RWPE2 (cell line): Measurements from ENCODE around the gene TRERF1.

Experiments
- ATAC-seq: fragments of 200-7000 bp; cut with Tn5 transposase; 3 replicates; pipeline ENCODE4 v1.9.1; 2021; ENCODE audit warnings: low read depth
- DNase-seq: peaks from one replicate; pipeline ENCODE4 v3.0.0-alpha.2; 2020; ENCODE audit warnings: low spot score
- H3K27ac ChIP-seq: fragments of 450-650 bp; 2 replicates; pipeline ENCODE4 v1.5.1; 2017; ENCODE audit warnings: mild to moderate bottlenecking; ENCODE audit not compliant: poor library complexity, severe bottlenecking
- H3K27me3 ChIP-seq: fragments of 250-450 bp; sonication (Bioruptor Pico); 2 replicates; pipeline ENCODE4 v1.5.1; 2021; ENCODE audit warnings: mild to moderate bottlenecking, moderate library complexity; ENCODE audit not compliant: insufficient read depth, poor library complexity, severe bottlenecking
- H3K36me3 ChIP-seq: fragments of 250-450 bp; sonication (Bioruptor Pico); 2 replicates; pipeline ENCODE4 v1.5.1; 2020; ENCODE audit warnings: low read depth, mild to moderate bottlenecking, moderate library complexity
- H3K4me1 ChIP-seq: fragments of 250-450 bp; sonication (Bioruptor Pico); 2 replicates; pipeline ENCODE4 v1.5.1; 2021; ENCODE audit warnings: mild to moderate bottlenecking, moderate library complexity; ENCODE audit not compliant: insufficient read depth, poor library complexity, severe bottlenecking
- H3K4me3 ChIP-seq: fragments of 250-450 bp; sonication (Bioruptor Pico); 2 replicates; pipeline ENCODE4 v1.5.1; 2021; ENCODE audit warnings: mild to moderate bottlenecking, moderate library complexity; ENCODE audit not compliant: severe bottlenecking
- H3K9me3 ChIP-seq: fragments of 250-450 bp; sonication (Bioruptor Pico); 2 replicates; pipeline ENCODE4 v1.5.1; 2021; ENCODE audit warnings: mild to moderate bottlenecking, moderate library complexity; ENCODE audit not compliant: severe bottlenecking
- CTCF ChIP-seq: fragments of 450-650 bp; IDR thresholded peaks from one replicate; pipeline ENCODE4 v1.5.1; 2017; ENCODE audit warnings: mild to moderate bottlenecking, moderate library complexity; ENCODE audit not compliant: poor library complexity, severe bottlenecking

TRERF1 gene

GRCh38 chr6:42227173-42227850 lies 224.4 kb downstream of the TRERF1 start:
- Histone ChIP-seq H3K4me3 (no peak overlapping the region), H3K4me1 (peaks cover 49% of the 10 kb centered on the region), H3K36me3 (peaks cover 21% of the 10 kb centered on the region), H3K27me3 (no peaks in the 10 kb centered on the region), H3K9me3 (no peaks in the 10 kb centered on the region), H3K27ac (peak overlapping the region; percentile 99)
- TF ChIP-seq CTCF: no peak
- no peak for DNase-seq
- no peak for ATAC-seq

- Histone ChIP-seq H3K9me3 (no peaks in the 10 kb centered on the region), H3K27me3 (no peaks in the 10 kb centered on the region), H3K27ac (peak overlapping the region; percentile 99), H3K36me3 (peaks cover 15% of the 10 kb centered on the region), H3K4me3 (no peak overlapping the region), H3K4me1 (peaks cover 55% of the 10 kb centered on the region)
- ATAC-seq: peak; percentile 85
- peak; percentile 94 for DNase-seq
- TF ChIP-seq CTCF: no peak
Measured at GRCh38 chr6:42226645-42227143, 225.0 kb downstream of the TRERF1 start.

- peak overlapping the region; percentile 99 for H3K27ac ChIP-seq
- no peaks in the 10 kb centered on the region for H3K27me3 ChIP-seq
- H3K4me1 ChIP-seq: peaks cover 60% of the 10 kb centered on the region
- peaks cover 14% of the 10 kb centered on the region for H3K36me3 ChIP-seq
- no peak overlapping the region for H3K4me3 ChIP-seq
- no peak for TF ChIP-seq CTCF
- DNase-seq: no peak
- no peaks in the 10 kb centered on the region for H3K9me3 ChIP-seq
- ATAC-seq: peak; percentile 35
Measured at GRCh38 chr6:42226161-42226611, 225.5 kb downstream of the TRERF1 start.

GRCh38 chr6:42225419-42225818 lies 226.3 kb downstream of the TRERF1 start:
- H3K9me3 ChIP-seq: no peaks in the 10 kb centered on the region
- H3K27ac ChIP-seq: peak overlapping the region; percentile 99
- no peak for TF ChIP-seq CTCF
- peaks cover 63% of the 10 kb centered on the region for H3K4me1 ChIP-seq
- H3K4me3 ChIP-seq: no peak overlapping the region
- H3K27me3 ChIP-seq: no peaks in the 10 kb centered on the region
- DNase-seq: no peak
- no peak for ATAC-seq
- peaks cover 14% of the 10 kb centered on the region for H3K36me3 ChIP-seq

GRCh38 chr6:42225029-42225339 lies 226.7 kb downstream of the TRERF1 start:
- peak overlapping the region; percentile 99 for H3K27ac ChIP-seq
- DNase-seq (no peak), ATAC-seq (no peak)
- no peaks in the 10 kb centered on the region for H3K27me3 ChIP-seq
- no peak for TF ChIP-seq CTCF
- H3K4me3 ChIP-seq: peak overlapping the region; percentile 27
- peaks cover 12% of the 10 kb centered on the region for H3K36me3 ChIP-seq
- peaks cover 59% of the 10 kb centered on the region for H3K4me1 ChIP-seq
- no peaks in the 10 kb centered on the region for H3K9me3 ChIP-seq
